HEK293 (cell line): ENCODE data around the gene ME3.

ENCODE experiments used
- CTCF ChIA-PET: fragments of 350-600 bp; formaldehyde crosslinking; extraction: SDS; loops from one replicate; lab custom pipeline; 2021; ENCODE audit warnings: antibody characterized with exemption; lab: Yijun Ruan, JAX
- POLR2A ChIA-PET: fragments of 300-600 bp; formaldehyde crosslinking; extraction: SDS; loops from one replicate; lab custom pipeline; 2020; ENCODE audit warnings: antibody characterized with exemption, inconsistent platforms; lab: Yijun Ruan, JAX
- H3K27ac ChIP-seq: fragments of 200-500 bp; sonication (Bioruptor generic); 2 replicates; pipeline ENCODE4 v1.5.1; 2014; ENCODE audit warnings: low read depth, low read length, control low read depth, inconsistent platforms; ENCODE audit errors: extremely low read depth
- H3K36me3 ChIP-seq, 2 experiments: fragments of 200-500 bp in 1 of 2; sonication (Bioruptor generic) in 1 of 2; 1 replicate in 1 of 2; 2 replicates in 1 of 2; pipeline ENCODE4 v1.5.1; 2014 to 2017; ENCODE audit warnings: inconsistent platforms in 2 of 2, low read length in 2 of 2; ENCODE audit not compliant: control insufficient read depth in 2 of 2, insufficient read depth in 1 of 2
- H3K4me1 ChIP-seq: fragments of 200-500 bp; sonication (Bioruptor generic); 2 replicates; pipeline ENCODE4 v1.5.1; 2014; ENCODE audit warnings: mild to moderate bottlenecking, low read length, inconsistent platforms; ENCODE audit not compliant: control insufficient read depth, insufficient read depth
- H3K4me3 ChIP-seq: 2 replicates; pipeline ENCODE4 v1.5.1; 2011; ENCODE audit warnings: low read depth, mild to moderate bottlenecking, control low read depth, low read length, moderate library complexity
- H3K9me3 ChIP-seq: fragments of 200-500 bp; sonication (Bioruptor generic); 2 replicates; pipeline ENCODE4 v1.5.1; 2014; ENCODE audit warnings: low read depth, low read length, inconsistent platforms; ENCODE audit not compliant: control insufficient read depth, insufficient read depth
- HIC1 ChIP-seq: fragments of 450-650 bp; formaldehyde crosslinking; IDR thresholded peaks from 2 replicates; pipeline ENCODE4 v1.5.1; 2016; ENCODE audit warnings: missing biosample characterization, missing genetic modification characterization
- HOXC10 ChIP-seq: sonication (generic); formaldehyde crosslinking; IDR thresholded peaks from 2 replicates; pipeline ENCODE4 v1.8.1; 2023; ENCODE audit warnings: mild to moderate bottlenecking, missing genetic modification reagents
- INSM2 ChIP-seq: fragments of 450-650 bp; formaldehyde crosslinking; IDR thresholded peaks from 2 replicates; pipeline ENCODE4 v1.5.1; 2016; ENCODE audit warnings: missing biosample characterization, missing genetic modification characterization
- MYNN ChIP-seq: fragments of 450-650 bp; formaldehyde crosslinking; IDR thresholded peaks from 2 replicates; pipeline ENCODE4 v1.5.1; 2016; ENCODE audit warnings: missing biosample characterization, missing genetic modification characterization, borderline replicate concordance
- OSR2 ChIP-seq: fragments of 450-650 bp; formaldehyde crosslinking; IDR thresholded peaks from 2 replicates; pipeline ENCODE4 v1.5.1; 2016; ENCODE audit warnings: missing biosample characterization, missing genetic modification characterization
- PATZ1 ChIP-seq: fragments of 450-650 bp; formaldehyde crosslinking; IDR thresholded peaks from 2 replicates; pipeline ENCODE4 v1.5.1; 2016; ENCODE audit warnings: missing biosample characterization, missing genetic modification characterization
- ZBTB48 ChIP-seq: fragments of 450-650 bp; formaldehyde crosslinking; IDR thresholded peaks from 2 replicates; pipeline ENCODE4 v1.5.1; 2016; ENCODE audit warnings: missing biosample characterization, missing genetic modification characterization
- ZFHX2 ChIP-seq: fragments of 450-650 bp; formaldehyde crosslinking; conservative IDR thresholded peaks from 2 replicates; pipeline ENCODE4 v1.5.1; 2016; ENCODE audit warnings: missing biosample characterization, missing genetic modification characterization
- ZNF211 ChIP-seq: fragments of 450-650 bp; formaldehyde crosslinking; IDR thresholded peaks from 2 replicates; pipeline ENCODE4 v1.5.1; 2016; ENCODE audit warnings: low read depth, missing biosample characterization, missing genetic modification characterization
- ZNF24 ChIP-seq: fragments of 450-650 bp; formaldehyde crosslinking; IDR thresholded peaks from 2 replicates; pipeline ENCODE4 v1.5.1; 2016; ENCODE audit warnings: missing biosample characterization, missing genetic modification characterization
- ZNF248 ChIP-seq: fragments of 450-650 bp; formaldehyde crosslinking; IDR thresholded peaks from 2 replicates; pipeline ENCODE4 v1.5.1; 2017; ENCODE audit warnings: missing biosample characterization, missing genetic modification characterization
- ZNF311 ChIP-seq: fragments of 450-650 bp; formaldehyde crosslinking; IDR thresholded peaks from 2 replicates; pipeline ENCODE4 v1.5.1; 2017; ENCODE audit warnings: missing biosample characterization, missing genetic modification characterization, borderline replicate concordance
- ZNF416 ChIP-seq: fragments of 450-650 bp; formaldehyde crosslinking; IDR thresholded peaks from 2 replicates; pipeline ENCODE4 v1.5.1; 2016; ENCODE audit warnings: missing biosample characterization, missing genetic modification characterization
- ZNF426 ChIP-seq: fragments of 450-650 bp; formaldehyde crosslinking; IDR thresholded peaks from 2 replicates; pipeline ENCODE4 v1.5.1; 2017; ENCODE audit warnings: missing biosample characterization, missing genetic modification characterization, mild to moderate bottlenecking, inconsistent platforms, moderate library complexity
- ZNF600 ChIP-seq: fragments of 450-650 bp; formaldehyde crosslinking; IDR thresholded peaks from 2 replicates; pipeline ENCODE4 v1.5.1; 2016; ENCODE audit warnings: missing biosample characterization, missing genetic modification characterization
- ZNF621 ChIP-seq: fragments of 450-650 bp; formaldehyde crosslinking; IDR thresholded peaks from 2 replicates; pipeline ENCODE4 v1.5.1; 2017; ENCODE audit warnings: missing biosample characterization, missing genetic modification characterization
- ZNF623 ChIP-seq: fragments of 450-650 bp; formaldehyde crosslinking; IDR thresholded peaks from 2 replicates; pipeline ENCODE4 v1.5.1; 2016; ENCODE audit warnings: missing biosample characterization, missing genetic modification characterization
- ZNF629 ChIP-seq: fragments of 450-650 bp; formaldehyde crosslinking; IDR thresholded peaks from 2 replicates; pipeline ENCODE4 v1.5.1; 2017; ENCODE audit warnings: missing biosample characterization, missing genetic modification characterization
- TF ChIP-seq, protein P1 (sequence below): fragments of 450-650 bp; formaldehyde crosslinking; optimal IDR thresholded peaks from 2 replicates; pipeline ENCODE3; 2016; ENCODE audit warnings: missing biosample characterization, mild to moderate bottlenecking, missing genetic modification characterization
- TF ChIP-seq, protein P2 (sequence below): fragments of 450-650 bp; formaldehyde crosslinking; IDR thresholded peaks from 2 replicates; pipeline ENCODE4 v1.5.1; 2016; ENCODE audit warnings: missing biosample characterization, missing genetic modification characterization
- TF ChIP-seq, protein P3 (sequence below): sonication (generic); formaldehyde crosslinking; IDR thresholded peaks from 2 replicates; pipeline ENCODE4 v1.8.1; 2022; ENCODE audit warnings: mild to moderate bottlenecking, moderate library complexity, missing genetic modification reagents

ME3 gene

GRCh38 chr11:86440843-86441242 is 231.6 kb downstream of the ME3 start:
- H3K27ac ChIP-seq: no peak overlapping the region
- H3K4me3 ChIP-seq: no peak overlapping the region
- no peaks in the 10 kb centered on the region for H3K36me3 ChIP-seq
- no peaks in the 10 kb centered on the region for H3K4me1 ChIP-seq
- POLR2A ChIA-PET: no interaction called here
- no peaks in the 10 kb centered on the region for H3K9me3 ChIP-seq
- TF ChIP-seq HIC1 (tag by site-specific recombination) (no peak), INSM2 (tag by site-specific recombination) (no peak), ZNF426 (no peak), ZNF211 (no peak), ZNF248 (no peak), ZBTB48 (no peak), ZNF24 (tag by site-specific recombination) (no peak), ZNF629 (tag by site-specific recombination) (no peak), ZNF311 (tag by site-specific recombination) (no peak), OSR2 (tag by site-specific recombination) (no peak), ZNF623 (tag by site-specific recombination) (no peak), HOXC10 (no peak), ZFHX2 (tag by site-specific recombination) (no peak), PATZ1 (tag by site-specific recombination) (no peak)
- TF ChIP-seq, protein P1, sequence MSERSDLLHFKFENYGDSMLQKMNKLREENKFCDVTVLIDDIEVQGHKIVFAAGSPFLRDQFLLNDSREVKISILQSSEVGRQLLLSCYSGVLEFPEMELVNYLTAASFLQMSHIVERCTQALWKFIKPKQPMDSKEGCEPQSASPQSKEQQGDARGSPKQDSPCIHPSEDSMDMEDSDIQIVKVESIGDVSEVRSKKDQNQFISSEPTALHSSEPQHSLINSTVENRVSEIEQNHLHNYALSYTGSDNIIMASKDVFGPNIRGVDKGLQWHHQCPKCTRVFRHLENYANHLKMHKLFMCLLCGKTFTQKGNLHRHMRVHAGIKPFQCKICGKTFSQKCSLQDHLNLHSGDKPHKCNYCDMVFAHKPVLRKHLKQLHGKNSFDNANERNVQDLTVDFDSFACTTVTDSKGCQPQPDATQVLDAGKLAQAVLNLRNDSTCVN: no peak
- TF ChIP-seq, protein P2, sequence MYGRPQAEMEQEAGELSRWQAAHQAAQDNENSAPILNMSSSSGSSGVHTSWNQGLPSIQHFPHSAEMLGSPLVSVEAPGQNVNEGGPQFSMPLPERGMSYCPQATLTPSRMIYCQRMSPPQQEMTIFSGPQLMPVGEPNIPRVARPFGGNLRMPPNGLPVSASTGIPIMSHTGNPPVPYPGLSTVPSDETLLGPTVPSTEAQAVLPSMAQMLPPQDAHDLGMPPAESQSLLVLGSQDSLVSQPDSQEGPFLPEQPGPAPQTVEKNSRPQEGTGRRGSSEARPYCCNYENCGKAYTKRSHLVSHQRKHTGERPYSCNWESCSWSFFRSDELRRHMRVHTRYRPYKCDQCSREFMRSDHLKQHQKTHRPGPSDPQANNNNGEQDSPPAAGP (tag by site-specific recombination): no peak
- TF ChIP-seq, protein P3, sequence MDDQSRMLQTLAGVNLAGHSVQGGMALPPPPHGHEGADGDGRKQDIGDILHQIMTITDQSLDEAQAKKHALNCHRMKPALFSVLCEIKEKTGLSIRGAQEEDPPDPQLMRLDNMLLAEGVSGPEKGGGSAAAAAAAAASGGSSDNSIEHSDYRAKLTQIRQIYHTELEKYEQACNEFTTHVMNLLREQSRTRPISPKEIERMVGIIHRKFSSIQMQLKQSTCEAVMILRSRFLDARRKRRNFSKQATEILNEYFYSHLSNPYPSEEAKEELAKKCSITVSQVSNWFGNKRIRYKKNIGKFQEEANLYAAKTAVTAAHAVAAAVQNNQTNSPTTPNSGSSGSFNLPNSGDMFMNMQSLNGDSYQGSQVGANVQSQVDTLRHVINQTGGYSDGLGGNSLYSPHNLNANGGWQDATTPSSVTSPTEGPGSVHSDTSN (CRISPR knock-in tag): no peak
- CTCF ChIA-PET: interaction anchor here (1.0 to 2.0 kb wide), 2 partner anchors 14 to 22 kb away, joined by 3 to 5 read pairs; no protein-coding TSS in a partner anchor

DNA sequence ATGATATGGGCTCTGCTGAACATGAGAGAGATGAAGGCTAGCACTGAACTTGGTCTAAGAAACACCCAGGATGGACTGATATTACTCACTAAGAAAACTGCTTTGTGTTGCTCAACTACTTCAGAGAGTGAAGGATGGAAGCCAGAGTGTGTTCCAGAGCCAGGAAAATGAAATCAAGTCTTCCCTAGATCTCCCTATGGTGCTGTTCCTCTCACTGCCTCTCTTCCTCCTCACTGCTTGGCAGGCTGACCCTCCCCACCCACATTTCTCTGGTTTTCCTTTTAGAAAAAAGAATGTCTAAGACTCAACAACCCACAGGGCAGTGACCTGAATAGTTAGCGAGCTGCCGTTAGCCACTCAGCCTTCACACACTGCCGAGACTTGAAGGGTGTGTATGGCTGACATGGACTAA is 232.1 kb downstream of the ME3 start:
- Histone ChIP-seq H3K27ac (no peak overlapping the region), H3K4me1 (no peaks in the 10 kb centered on the region), H3K36me3 (no peaks in the 10 kb centered on the region), H3K9me3 (no peaks in the 10 kb centered on the region)
- TF ChIP-seq MYNN (tag by site-specific recombination): no peak
- TF ChIP-seq ZNF621 (tag by site-specific recombination): no peak
- no peak for TF ChIP-seq ZNF600 (tag by site-specific recombination)
- TF ChIP-seq ZNF416 (tag by site-specific recombination): no peak
- TF ChIP-seq, all 188 proteins: peak for 0
- ChIA-PET POLR2A (no interaction called here), CTCF (interaction anchor here (2.0 kb wide), 1 partner anchor 13 kb away, joined by 7 read pairs; no protein-coding TSS in a partner anchor)
- no peak overlapping the region for H3K4me3 ChIP-seq
